ACHN (cell line): ENCODE results near the gene PDE7B.

Experiments
- DNase-seq: peaks from one replicate; pipeline ENCODE4 v3.0.0-alpha.2; 2015
- in situ Hi-C: cut with HindIII; loops from 2 replicates; pipeline ENCODE4 v1.10.0; 2017; ENCODE audit warnings: low sequenced_read_pairs, low pct_ligation_motif_present, low pct_unique_long_range_greater_than_20kb

The PDE7B gene

DNA sequence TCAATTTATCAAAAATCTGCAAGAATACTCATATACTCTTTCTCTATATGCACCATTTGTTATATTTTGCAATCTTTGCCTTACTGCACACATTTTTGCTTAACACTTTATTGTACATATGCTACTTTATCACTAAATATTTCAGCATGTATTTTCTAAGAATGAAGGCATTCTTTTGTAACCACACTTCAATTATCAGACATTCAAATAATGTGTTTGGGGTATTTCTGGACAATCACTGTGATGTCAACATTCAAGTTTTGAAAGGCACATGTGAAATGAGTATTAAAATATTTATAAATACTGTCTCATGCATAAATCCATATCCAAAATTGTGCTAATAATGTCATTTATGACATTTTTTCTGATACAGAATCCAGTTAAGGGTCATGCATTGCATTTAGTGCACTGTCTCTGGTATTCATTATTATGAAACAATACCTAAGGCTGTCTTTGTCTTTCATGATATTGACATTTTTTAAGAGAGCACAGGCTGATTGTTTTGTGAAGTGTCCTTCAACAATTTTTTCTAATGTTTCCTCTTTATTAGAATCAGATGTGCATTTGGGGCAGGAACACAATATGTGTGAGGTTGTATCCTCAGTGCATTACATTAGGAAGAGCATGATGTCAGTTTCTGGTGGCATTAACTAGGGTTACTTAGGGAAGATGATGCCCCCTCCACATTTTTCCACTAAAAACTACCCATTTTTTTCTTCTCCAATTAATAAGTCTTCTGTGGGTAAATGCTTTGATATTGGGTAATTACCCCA is 292.9 kb downstream of the PDE7B start:
- no peak for DNase-seq
- in situ Hi-C loops = no loop called here

DNA sequence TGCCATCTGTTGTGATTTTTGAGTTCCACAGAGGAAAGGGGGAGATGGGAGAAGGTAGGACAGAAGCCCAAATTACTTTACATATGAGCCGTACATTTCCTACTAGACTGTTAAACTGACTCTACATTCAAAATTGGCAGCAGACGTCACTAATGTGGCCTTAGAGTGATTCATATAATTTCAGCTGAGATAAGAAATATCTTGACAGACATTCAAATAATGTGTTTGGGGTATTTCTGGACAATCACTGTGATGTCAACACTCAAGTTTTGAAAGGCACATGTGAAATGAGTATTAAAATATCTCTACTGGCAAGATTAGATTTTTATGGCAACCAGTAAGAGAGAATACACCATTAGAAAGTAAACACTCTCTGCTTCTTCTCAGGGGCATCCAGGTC is 294.6 kb downstream of the PDE7B start:
- in situ Hi-C loops = no loop called here
- DNase-seq = no peak

DNA sequence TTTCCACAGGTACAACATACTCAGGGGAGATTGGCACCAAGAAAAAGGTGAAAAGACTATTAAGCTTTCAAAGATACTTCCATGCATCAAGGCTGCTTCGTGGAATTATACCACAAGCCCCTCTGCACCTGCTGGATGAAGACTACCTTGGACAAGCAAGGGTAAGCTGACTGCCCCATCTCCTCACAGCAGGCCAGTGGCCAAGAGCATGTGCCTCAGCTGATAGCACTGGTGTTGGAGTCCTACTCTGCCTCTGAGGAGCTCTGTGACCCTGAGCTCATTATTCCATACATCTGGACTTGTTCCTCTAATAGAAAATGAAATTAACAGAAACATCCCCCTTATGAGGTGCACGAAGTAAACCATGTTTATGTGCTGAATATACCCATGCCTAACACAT is 295.8 kb downstream of the PDE7B start:
- in situ Hi-C loops = no loop called here
- no peak for DNase-seq

DNA sequence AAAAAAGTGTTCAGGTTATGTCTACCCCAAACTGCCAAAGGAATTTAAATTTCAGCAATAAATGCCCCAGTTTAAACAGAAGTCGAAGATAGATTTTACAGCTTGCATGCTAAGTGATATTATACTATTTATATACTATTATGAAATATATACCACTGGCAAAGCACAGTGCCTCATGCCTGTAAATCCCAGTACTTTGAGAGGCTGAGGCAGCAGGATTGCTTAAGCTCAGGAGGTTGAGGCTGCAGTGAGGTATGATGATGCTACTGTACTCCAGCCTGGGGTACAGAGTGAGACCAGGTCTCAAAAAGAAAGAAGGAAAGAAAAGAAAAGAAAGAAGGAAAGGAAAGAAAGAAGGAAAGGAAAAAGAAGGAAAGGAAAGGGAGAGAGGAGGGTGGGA is 296.6 kb downstream of the PDE7B start:
- DNase-seq = no peak
- in situ Hi-C loops = no loop called here

DNA sequence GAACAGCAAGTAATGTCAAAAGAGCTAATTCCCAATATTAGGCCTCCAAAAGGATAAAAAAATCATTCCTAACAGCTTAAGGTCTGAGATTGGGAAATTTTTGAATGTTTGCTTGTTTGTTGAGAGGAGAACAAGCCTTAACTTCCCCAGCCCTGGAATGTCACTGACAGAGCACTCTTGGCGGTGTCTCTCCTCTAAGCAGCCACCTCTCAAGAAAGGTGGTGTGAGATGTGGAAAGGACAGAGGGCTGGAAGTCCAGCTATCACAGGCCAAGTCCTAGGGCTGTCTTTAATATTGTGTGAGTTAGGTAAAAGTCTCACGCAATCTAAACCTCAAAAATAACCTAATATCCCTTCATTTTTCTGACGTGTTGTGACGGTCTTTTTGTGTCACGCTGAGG is 297.0 kb downstream of the PDE7B start:
- in situ Hi-C loops = no loop called here
- no peak for DNase-seq

DNA sequence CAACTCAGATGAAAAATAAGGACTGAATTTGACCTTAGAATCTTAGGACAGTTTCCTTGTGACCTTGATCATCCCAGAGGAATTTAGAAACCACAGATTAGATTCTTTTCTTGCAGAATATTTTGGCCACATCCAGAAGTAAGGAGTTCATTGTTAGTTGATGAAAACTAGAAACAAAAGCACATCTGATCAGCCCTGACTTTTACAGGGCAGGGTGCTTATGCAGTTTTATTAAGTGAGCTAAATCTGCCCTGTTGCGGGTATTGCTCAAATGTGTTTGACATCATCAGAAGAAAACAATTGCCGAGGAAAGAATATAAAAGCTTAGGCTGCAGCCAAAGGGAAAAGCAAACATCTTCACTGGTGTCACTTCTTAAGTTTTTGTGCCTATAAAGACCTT is 297.8 kb downstream of the PDE7B start:
- DNase-seq = no peak
- in situ Hi-C loops = no loop called here

DNA sequence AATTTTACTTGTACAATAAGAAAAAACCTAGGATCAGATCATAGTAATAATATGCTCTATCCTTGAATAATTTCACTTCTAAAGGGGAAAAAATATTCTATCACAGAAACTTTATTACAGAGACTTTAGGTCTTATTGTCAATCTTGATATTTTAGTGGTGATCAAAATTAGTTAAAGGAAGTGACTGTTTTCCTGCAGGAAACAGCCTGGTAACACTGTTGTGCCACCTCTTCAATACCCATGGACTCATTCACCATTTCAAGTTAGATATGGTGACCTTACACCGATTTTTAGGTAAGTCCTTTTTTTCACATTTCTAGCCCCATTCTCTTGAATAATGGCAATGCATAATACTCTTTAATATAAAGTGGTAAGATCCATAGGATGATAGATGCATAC is 299.5 kb downstream of the PDE7B start:
- in situ Hi-C loops = no loop called here
- DNase-seq = no peak

DNA sequence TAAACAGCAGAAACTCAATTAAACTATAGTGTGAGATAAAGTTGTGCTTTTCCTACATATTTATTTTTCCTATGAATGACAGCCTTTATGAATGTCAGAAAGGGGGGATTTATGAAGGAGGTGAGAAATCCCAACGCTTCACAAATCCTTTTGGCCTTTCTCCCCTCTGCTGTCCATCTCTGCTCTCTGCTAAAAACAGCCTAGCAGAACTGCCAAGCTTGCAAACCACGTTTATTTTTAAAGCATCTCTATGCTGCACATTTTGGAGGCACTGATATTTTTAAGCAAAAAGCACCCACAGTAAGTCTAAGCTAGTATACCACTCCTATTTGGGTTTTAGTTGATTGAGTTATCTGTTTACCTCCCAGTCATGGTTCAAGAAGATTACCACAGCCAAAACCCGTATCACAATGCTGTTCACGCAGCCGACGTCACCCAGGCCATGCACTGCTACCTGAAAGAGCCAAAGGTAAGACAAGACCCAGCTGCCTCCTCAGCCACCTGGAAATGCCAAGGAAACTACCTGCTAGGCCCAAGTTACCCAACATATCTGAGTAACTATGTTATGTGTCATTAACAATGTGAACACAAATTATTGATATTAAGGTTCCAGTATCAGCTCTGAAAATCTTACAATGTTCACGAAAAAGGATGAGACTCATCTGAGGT is 302.3 kb downstream of the PDE7B start:
- in situ Hi-C loops = no loop called here
- DNase-seq = no peak

DNA sequence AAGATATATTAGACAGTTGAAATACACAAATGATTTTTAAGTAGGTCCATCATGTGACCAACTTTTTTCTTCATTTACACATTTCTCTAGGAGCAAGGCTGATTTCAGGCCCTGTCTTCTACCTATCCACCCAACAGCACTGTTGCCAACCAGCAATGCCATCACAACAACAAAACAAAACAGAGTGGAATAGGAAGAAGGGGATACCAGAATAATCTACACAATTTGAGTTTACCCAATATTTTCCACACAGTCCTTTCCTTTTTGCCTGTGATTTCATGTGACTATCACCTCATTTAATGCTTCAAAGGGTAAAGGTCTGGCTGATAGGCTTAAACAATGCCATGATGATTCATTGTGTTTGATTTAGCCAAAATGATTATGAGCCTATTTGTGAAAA is 303.7 kb downstream of the PDE7B start:
- in situ Hi-C loops = no loop called here
- no peak for DNase-seq

DNA sequence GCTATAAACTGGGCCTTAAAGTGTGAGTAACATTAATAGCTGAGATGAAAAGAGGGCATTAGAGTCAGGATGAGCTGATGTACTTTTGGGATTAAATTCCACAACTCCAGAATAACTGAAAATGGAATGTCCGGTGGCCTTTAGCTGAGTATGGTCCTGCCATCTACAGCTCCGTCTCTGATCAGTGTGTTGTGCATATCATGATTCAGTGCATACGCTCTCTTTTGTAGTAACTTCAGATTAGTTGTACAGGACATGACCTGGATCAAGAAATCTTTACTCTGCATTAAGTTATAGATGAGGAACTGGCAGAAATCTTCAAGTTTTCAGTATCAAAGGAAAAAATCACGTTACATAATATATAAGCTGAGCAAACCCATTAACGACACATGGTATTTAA is 306.2 kb downstream of the PDE7B start:
- in situ Hi-C loops = no loop called here

DNA sequence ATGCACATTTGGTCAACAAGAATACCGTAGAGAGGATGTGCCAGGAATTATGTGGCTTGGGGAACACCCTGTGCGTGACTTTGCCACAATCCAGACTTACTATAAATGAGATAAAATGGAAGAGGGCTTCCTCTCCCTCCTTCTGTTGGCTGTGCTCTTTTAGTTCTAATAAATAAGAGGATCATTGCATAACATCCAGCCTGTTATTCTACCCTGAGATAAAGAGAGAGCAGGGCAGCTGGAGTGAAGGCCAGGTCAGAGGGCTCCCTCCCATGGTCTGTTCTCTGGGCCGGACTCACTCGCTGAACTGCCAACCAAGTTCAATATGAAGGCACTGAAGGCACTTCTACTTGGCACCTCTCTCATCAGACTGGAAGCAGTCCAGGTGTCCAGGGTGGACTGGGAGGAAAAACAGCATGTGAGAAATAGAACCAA is 306.9 kb downstream of the PDE7B start:
- no peak for DNase-seq
- in situ Hi-C loops = no loop called here

More for the DNA sequence above, 306.2 kb downstream of the PDE7B start:
- no peak for DNase-seq

DNA sequence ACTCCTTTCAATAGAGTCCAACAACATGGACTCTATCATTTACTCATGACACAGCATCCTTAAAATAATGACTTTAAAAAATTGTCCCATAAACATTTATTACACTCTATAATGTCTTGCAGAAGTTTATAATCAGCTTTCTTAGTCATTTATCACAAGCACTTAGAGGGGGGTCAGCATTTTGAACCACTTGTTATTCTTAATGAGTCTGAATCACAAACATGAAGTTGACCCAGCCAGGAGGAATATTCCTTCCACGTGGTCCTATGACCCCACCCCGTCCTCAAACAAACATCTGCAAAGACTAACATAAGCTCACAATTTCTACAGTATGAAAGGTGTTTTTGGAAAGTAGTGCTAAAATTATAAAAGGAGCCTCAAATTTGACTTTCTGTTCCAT is 307.5 kb downstream of the PDE7B start:
- DNase-seq = no peak
- in situ Hi-C loops = no loop called here

DNA sequence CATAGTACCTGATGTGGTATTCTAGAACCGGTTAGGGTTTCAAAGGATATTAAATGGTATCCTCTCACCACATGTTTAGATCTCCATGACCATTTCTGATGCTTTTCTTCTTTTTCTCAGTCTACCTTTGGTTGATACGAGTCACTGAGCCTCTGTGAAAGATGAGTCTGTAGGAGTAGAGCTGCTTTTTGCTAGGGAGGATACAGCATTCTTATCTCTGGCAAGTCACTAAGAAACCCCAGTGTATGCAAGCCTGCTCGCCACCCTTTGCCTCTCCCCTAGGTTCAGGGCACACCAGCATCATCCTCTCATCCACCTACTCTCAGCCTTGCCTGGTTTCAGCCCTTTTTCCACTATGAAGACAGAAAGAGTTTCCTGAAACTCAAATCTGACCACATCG is 308.7 kb downstream of the PDE7B start:
- DNase-seq = no peak
- in situ Hi-C loops = no loop called here

DNA sequence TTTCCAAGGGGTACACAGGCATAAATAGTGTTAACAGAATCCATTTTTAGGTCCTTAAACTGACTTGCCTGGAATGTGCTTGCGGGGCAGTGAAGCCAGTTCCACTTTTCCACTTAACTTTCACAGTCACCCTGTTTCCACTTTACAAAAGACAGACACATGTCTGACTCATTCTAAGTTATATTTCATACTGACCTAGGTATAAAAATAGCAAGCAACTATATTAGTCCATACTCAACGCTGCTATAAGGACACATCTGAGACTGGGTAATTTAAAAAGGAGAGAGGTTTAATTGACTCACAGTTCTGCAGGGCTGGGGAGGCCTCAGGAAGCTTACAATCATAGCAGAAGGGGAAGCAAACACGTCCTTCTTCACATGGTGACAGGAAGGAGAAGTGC is 310.4 kb downstream of the PDE7B start:
- DNase-seq = no peak
- in situ Hi-C loops = no loop called here

DNA sequence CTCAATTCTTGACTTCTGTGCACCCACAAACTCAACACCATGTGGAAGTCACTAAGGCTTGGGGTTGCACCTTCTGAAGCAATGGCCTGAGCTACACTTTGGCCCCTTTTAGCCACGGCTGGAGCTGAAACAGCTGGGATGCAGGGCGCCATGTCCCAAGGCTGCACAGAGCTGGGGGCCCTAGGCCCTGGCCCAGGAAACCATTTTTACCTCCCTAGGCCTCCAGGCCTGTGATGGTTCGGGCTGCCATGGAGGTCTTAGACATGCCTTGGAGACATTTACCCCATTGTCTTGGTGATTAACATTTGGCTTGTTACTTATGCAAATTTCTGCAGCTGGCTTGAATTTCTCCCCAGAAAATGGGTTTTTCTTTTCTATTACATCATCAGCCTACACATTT is 311.8 kb downstream of the PDE7B start:
- DNase-seq = no peak
- in situ Hi-C loops = no loop called here

DNA sequence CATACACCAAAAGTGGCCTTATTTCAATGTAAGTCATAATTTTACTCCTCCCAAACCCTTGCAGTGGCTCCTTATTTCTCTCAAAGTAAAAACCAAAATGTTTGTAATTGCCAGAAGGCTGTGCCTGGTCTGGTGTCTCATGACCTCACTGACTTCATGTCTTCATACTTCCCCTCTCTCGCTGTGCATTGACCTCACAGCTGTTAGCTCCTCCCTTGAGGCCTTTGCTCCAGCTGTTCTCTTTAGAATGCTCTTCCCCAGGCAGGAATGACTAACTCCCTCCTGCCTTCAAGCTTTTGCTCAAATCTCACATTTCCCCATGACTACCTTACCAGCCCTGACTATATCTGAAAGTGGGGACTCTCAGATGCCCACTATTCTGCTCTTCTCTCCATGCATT is 315.3 kb downstream of the PDE7B start:
- no peak for DNase-seq
- in situ Hi-C loops = no loop called here

DNA sequence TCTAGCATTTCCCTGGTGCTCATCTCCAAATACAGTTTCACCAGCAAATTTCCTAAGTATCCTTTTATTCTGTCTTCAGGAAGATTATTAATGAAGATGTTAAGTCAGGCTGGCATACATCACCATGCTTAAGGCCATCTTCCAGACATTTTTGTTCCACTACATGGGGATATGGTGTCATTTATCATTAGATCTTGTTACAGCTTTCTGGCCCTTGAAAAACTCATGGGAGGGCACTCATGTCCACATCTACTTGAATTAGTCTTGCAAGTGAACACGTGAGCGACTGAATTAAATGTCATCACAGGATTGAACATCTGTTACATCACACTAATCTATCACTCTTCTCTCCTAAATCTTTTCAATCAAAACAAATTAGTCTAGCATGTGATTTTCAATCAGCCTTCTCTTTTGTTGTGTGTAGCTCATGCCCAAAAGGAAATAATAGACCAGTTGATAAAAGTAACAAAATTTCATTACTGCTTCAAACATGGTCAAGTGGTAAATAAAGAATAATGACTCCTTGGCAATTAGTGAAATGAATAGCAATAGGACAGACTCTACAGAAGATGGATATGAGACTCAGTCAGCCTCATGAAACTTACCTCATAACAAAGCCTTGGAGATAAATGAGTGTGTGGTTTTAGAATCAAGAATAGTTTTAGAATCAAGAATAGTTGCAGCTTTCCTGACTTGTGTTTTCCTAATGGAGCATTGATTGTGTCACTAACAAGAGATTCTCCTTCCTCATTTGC is 318.1 kb downstream of the PDE7B start:
- DNase-seq = no peak
- in situ Hi-C loops = no loop called here

DNA sequence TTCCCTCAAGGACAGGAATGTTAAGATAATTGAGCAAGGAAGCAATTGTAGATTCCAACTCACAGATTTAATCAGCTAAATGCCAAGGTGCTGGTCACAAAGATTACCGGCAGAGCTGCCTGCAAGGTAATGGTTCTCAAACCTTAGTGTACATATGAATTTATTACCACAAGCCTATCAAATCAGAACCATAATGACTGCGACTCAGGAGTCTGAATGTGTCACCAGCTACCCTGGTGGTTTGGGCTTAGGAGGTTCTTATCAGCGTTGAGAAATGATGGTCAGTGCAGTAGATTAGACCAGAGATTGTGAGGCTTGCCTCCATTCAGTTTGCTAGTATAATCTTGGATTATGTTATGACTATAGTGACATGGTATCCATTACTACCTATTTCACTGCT is 319.7 kb downstream of the PDE7B start:
- DNase-seq = no peak
- in situ Hi-C loops = no loop called here
